ENCODE data around the gene PET100.

Gene PET100

GRCh38 chr19:7612282-7613274 is 17.0 kb upstream of the PET100 start:
- FAIRE-seq = no peak

- FAIRE-seq = no peak
Observed at GRCh38 chr19:7614859-7615741, 14.5 kb upstream of the PET100 start.

GRCh38 chr19:7617172-7617571 is 12.4 kb upstream of the PET100 start:
- FAIRE-seq = no peak

- FAIRE-seq = no peak
Observed at GRCh38 chr19:7617735-7618134, 11.9 kb upstream of the PET100 start.

- no peak for FAIRE-seq
Observed at GRCh38 chr19:7618348-7618747, 11.2 kb upstream of the PET100 start.

- FAIRE-seq = no peak
Observed at GRCh38 chr19:7618771-7619510, 10.7 kb upstream of the PET100 start.

GRCh38 chr19:7619671-7620441 is 9.7 kb upstream of the PET100 start:
- no peak for FAIRE-seq

- no peak for FAIRE-seq
Observed at GRCh38 chr19:7620442-7621412, 8.9 kb upstream of the PET100 start.

GRCh38 chr19:7622933-7623685 is 6.5 kb upstream of the PET100 start:
- no peak for FAIRE-seq

GRCh38 chr19:7623725-7624603 is 5.6 kb upstream of the PET100 start:
- no peak for FAIRE-seq

GRCh38 chr19:7624810-7625209 is 4.8 kb upstream of the PET100 start:
- FAIRE-seq = no peak

- FAIRE-seq = no peak
Observed at GRCh38 chr19:7625763-7626372, 3.7 kb upstream of the PET100 start.

GRCh38 chr19:7627166-7627565 is 2.4 kb upstream of the PET100 start:
- FAIRE-seq = no peak

GRCh38 chr19:7628589-7629311 is 843 bp upstream of the PET100 start:
- FAIRE-seq = no peak

- FAIRE-seq = no peak
Observed at GRCh38 chr19:7631577-7631976, 2.0 kb downstream of the PET100 start.

- FAIRE-seq = no peak
Observed at GRCh38 chr19:7632340-7633203, 3.0 kb downstream of the PET100 start.

GRCh38 chr19:7633698-7634097 is 4.1 kb downstream of the PET100 start, which contains the start of gene PCP2:
Gene PCP2 (minus strand): TSS chr19:7633719. CDS start chr19:7633457, 262 bp downstream.
- no peak for FAIRE-seq
